Ovary (tissue), 9 donors: ENCODE results near the gene OLAH. TPM values are rescaled to one million over a fixed set of nuclear protein-coding genes. Genes with fewer than 3 reads are reported as not detected.

Experiments
- DNase-seq, 5 donors: peaks; one replicate each; pipeline ENCODE4 v3.0.0-alpha.2; 2019 to 2020
- H3K27ac ChIP-seq, 2 donors: fragments of 200-600 bp; one replicate each; pipeline versions ENCODE4 v1.5.1 to v1.8.0; 2019 to 2022
- H3K27me3 ChIP-seq: fragments of 200-600 bp; one replicate; pipeline ENCODE4 v1.8.0; 2022
- H3K36me3 ChIP-seq: fragments of 200-600 bp; sonication (generic); one replicate; pipeline ENCODE4 v1.5.1; 2019
- H3K4me1 ChIP-seq: one replicate; pipeline ENCODE4 v1.8.1; 2013; ENCODE audit warnings: mild to moderate bottlenecking, moderate library complexity; ENCODE audit not compliant: insufficient read depth
- H3K4me3 ChIP-seq: fragments of 200-600 bp; sonication (generic); one replicate; pipeline ENCODE4 v1.5.1; 2017
- H3K9me3 ChIP-seq, 2 donors: fragments of 200-600 bp in 1 of 2; sonication (generic) in 1 of 2; one replicate each; pipeline versions ENCODE4 v1.5.1 to v1.8.1; 2013 to 2019; ENCODE audit warnings: mild to moderate bottlenecking in 1 of 2, moderate library complexity in 1 of 2
- EP300 ChIP-seq: sonication (generic); formaldehyde crosslinking; IDR thresholded peaks from one replicate; pipeline ENCODE4 v1.6.1; 2017; ENCODE audit warnings: antibody characterized with exemption
- POLR2A ChIP-seq: fragments of 450-650 bp; IDR thresholded peaks from one replicate; pipeline ENCODE4 v1.6.1; 2017; ENCODE audit warnings: antibody characterized with exemption, mild to moderate bottlenecking, moderate library complexity
- WGBS, 3 donors: extraction: QIAGEN DNeasy Blood & Tissue Kit in 1 of 3; methylation state at CpG; one replicate each; pipeline versions ENCODE4 v1.1.5 to v1.1.7; 2013 to 2017; 5-methylcytosine and 5-hydroxymethylcytosine counted together
- intact Hi-C, 4 donors: fragments of 100-400 bp; cut with DNase I; formaldehyde crosslinking; loops; one replicate each; pipeline versions ENCODE4 v1.11.0 to v1.15.1; 2022 to 2023
- polyA plus RNA-seq, 2 donors: library from polyadenylated mRNA; stranded (reverse); fragments of 200-250 nt in 1 of 2; fragments of 350-450 nt in 1 of 2; fragmentation: Illumina TruSeq in 1 of 2; extraction: RNeasy Lipid Tissue Mini Kit (QIAGEN cat#74804) in 1 of 2; gene quantifications; one replicate each; pipeline ENCODE4 v1.2.3, GENCODE V29; 2013 to 2014
- total RNA-seq, 7 donors: library from RNA; depleted of rRNA in 2 of 7; stranded (reverse); fragments of >200 nt in 2 of 7; fragmentation: NEBNext Ultra II Directional in 3 of 7; extraction: Animal tissue kit (Norgen Biotek cat#: 25700) in 3 of 7; gene quantifications; one replicate each; pipeline versions ENCODE4 v1.1.0 to v1.2.4, GENCODE V29; 2016 to 2023
- TF ChIP-seq, protein P1 (sequence below), 3 donors: fragments of 450-650 bp in 2 of 3; fragments of 200-600 bp in 1 of 3; IDR thresholded peaks; one replicate each; pipeline versions ENCODE4 v1.5.1 to v1.8.0; 2016 to 2022; ENCODE audit warnings: antibody characterized with exemption in 3 of 3, mild to moderate bottlenecking in 1 of 3
- donor health status: DM: no; HTN: no; CAD: no; lungs with moderate emphysema.
- donor health status: DM: no; HTN: no; CAD: no.
- donor health status: Bipolar disorder and iron deficiency.
- donor health status: DM: yes; HTN: yes; CAD: no.
- donor health status: DM: no; HTN: no; CAD: no.
- donor health status: DM: yes; HTN: yes; CAD: no.

The OLAH gene
- total and polyA plus RNA-seq, 9 donors, result 0.23 to 0.48 (median 0.40) TPM; not detected in 6

DNA sequence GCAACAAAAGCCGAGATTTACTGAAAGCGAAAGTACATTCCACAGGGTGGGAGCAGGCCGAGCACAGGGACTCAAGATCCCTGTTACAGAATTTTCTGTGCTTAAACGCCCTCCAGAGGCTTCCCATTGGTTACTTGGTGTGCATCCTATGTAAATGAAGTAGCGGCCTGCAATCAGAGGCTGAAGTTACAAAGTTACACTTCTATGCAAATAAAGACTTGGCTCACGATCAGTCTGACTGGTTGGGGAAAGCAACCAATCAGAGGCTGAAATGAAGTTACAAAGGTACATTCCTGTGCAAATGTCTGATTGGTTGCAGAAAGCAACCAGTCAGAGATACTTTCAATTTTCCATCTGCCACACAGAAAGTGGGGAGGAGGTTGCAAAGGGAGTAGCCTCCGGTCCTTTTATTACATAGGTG lies 40.8 kb downstream of the OLAH start:
- no peaks in the 10 kb centered on the region for H3K27me3 ChIP-seq
- H3K27ac ChIP-seq, result peak overlapping the region; percentile 54
- H3K9me3 ChIP-seq, result no peaks in the 10 kb centered on the region
- WGBS, 3 donors, result 1 to 3% (median 3%) methylated on average over 7 of the region's 7 CpGs
- TF ChIP-seq, protein P1, sequence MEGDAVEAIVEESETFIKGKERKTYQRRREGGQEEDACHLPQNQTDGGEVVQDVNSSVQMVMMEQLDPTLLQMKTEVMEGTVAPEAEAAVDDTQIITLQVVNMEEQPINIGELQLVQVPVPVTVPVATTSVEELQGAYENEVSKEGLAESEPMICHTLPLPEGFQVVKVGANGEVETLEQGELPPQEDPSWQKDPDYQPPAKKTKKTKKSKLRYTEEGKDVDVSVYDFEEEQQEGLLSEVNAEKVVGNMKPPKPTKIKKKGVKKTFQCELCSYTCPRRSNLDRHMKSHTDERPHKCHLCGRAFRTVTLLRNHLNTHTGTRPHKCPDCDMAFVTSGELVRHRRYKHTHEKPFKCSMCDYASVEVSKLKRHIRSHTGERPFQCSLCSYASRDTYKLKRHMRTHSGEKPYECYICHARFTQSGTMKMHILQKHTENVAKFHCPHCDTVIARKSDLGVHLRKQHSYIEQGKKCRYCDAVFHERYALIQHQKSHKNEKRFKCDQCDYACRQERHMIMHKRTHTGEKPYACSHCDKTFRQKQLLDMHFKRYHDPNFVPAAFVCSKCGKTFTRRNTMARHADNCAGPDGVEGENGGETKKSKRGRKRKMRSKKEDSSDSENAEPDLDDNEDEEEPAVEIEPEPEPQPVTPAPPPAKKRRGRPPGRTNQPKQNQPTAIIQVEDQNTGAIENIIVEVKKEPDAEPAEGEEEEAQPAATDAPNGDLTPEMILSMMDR (IDR thresholded peaks at IDR 0.05), result no peak
- no peak for TF ChIP-seq POLR2A
- no peak for TF ChIP-seq EP300
- intact Hi-C loops, result loop anchor here in 1 of 4 donors (10.0 kb wide), 1 partner anchor 290 kb away; the partner anchor contains the start of gene FAM171A1
- peak; percentile 44 to 68 (median 48) for DNase-seq
- peaks cover 7% of the 10 kb centered on the region for H3K4me1 ChIP-seq
- peak overlapping the region; percentile 46 for H3K4me3 ChIP-seq
- H3K36me3 ChIP-seq, result no peaks in the 10 kb centered on the region

DNA sequence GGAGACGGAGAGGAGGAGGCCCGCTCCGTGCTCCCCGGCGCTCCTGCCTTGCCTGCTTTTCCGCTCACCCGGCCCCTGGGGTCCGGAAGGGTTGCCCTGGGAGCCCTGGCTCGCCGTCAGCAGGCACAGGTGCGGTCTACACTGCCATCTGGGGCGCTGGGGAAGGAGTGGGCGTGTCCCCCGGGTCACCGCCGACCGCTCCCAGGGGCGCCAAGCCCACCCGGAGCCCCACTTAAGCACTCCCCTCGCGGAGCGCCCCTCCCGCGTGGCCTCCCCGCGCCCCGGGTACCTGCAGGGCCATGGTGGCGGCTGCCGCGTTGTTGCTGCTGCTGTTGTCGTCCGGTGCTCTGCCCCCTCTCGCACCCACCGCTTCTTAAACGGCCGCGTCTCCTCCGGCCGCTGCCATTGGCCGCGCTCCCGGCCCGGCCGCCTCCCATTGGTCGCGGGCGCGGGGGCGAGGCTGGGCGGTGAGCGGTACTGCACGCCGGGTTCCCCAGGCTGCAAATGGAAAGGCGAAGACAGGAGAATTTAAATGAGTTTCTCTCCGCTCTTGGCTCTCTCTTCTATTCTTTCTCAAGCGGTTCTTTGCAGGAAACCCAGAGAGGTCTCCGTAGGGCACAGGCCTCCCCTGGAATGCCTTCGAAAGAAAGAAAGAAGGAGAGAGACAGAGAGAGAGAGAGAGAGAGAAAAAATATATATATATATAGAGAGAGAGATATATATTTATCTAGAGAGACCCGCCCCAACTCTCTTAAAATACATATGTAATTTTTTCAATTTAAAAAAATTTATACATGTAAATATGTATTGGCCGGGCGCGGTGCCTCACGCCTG lies 44.9 kb downstream of the OLAH start, which contains the start of gene ACBD7:
Gene ACBD7, minus strand, starts transcription at position 349 of the 834 bp plus-strand sequence. Its CDS starts 48 bp downstream, at position 301.
- no peaks in the 10 kb centered on the region for H3K36me3 ChIP-seq
- DNase-seq, result peak; percentile 61 to 85 (median 77)
- no peaks in the 10 kb centered on the region for H3K9me3 ChIP-seq
- no peaks in the 10 kb centered on the region for H3K27me3 ChIP-seq
- H3K4me1 ChIP-seq, result peaks cover 6% of the 10 kb centered on the region
- WGBS, 3 donors, result 5 to 7% (median 6%) methylated on average over 50 to 63 of the region's 63 CpGs
- H3K4me3 ChIP-seq, result peak within 1 kb of the TSS; percentile 51
- intact Hi-C loops, result loop anchor here in 1 of 4 donors (10.0 kb wide), 1 partner anchor 286 kb away; the partner anchor contains the start of gene FAM171A1
- TF ChIP-seq, protein P1 (IDR thresholded peaks at IDR 0.05), result peak; percentile 34 to 69 (median 57)
- TF ChIP-seq POLR2A (no peak), EP300 (no peak)
- no peak within 1 kb of the TSS for H3K27ac ChIP-seq

DNA sequence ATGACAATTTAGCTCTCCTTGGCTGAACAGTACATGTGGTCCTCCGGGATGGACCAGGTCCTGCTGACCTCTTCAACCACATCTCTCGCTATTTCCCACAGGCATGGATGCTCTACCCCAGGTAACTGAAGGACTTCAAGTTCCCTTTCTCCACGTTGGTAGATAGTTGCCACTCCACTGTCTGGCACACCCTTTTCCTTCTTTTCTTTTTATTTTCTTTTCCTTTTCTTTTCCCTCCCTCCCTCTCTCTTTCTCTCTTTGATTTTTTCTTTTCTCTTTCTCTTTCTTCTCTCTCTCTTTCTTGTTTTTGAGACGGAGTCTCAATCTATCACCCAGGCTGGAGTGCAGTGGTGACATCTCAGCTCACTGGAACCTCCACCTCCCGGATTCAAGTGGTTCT lies 47.7 kb downstream of the OLAH start:
- H3K4me1 ChIP-seq, result peaks cover 2% of the 10 kb centered on the region
- H3K36me3 ChIP-seq, result no peaks in the 10 kb centered on the region
- DNase-seq, result no peak
- no peaks in the 10 kb centered on the region for H3K27me3 ChIP-seq
- intact Hi-C loops, result loop anchor here in 2 of 4 donors (10.0 kb wide), 3 partner anchors 73 to 257 kb away; partner anchors contain the start of genes CDNF (in 1 of the 2), DCLRE1C (in 1 of the 2), HSPA14 (in 1 of the 2) and MEIG1 (in 1 of the 2)
- TF ChIP-seq EP300 (no peak), POLR2A (no peak)
- TF ChIP-seq, protein P1 (IDR thresholded peaks at IDR 0.05), result no peak
- 80 to 81% (median 81%) methylated on average over 5 of the region's 5 CpGs for WGBS, 3 donors
- H3K4me3 ChIP-seq, result no peak overlapping the region
- H3K9me3 ChIP-seq, result no peaks in the 10 kb centered on the region
- no peak overlapping the region for H3K27ac ChIP-seq

DNA sequence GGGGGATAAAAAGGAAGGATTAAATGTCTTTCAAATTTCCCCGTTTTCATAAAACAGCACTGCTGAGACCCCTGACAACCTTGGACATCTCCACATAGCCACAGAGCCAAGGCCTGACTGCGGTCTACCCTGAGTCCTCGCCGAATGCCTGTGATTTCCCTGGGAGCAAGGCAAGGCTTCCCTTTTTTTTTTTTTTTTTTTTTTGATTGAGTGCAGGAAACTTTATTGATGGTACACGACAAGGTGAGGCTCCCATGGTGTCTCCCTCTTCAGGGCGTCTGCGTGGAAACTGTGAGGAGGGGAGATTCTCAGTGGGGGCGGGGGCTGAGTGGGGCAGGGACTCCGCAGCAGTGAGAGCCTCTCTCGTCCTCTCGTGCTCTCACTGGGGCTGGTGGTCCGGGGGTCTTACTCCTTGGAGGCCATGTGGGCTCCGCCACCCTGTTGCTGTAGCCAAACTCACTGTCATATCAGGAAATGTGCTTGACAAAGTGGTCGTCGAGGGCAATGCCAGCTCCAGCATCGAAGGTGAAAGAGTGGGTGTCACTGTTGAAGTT lies 49.2 kb downstream of the OLAH start:
- peaks cover 4% of the 10 kb centered on the region for H3K4me1 ChIP-seq
- H3K9me3 ChIP-seq, result no peaks in the 10 kb centered on the region
- TF ChIP-seq EP300, result no peak
- TF ChIP-seq, protein P1 (IDR thresholded peaks at IDR 0.05), result no peak
- TF ChIP-seq POLR2A, result no peak
- DNase-seq, result no peak
- no peaks in the 10 kb centered on the region for H3K36me3 ChIP-seq
- H3K4me3 ChIP-seq, result no peak overlapping the region
- H3K27ac ChIP-seq, result no peak overlapping the region
- intact Hi-C loops, result loop anchor here in 2 of 4 donors (10.0 kb wide), 3 partner anchors 72 to 258 kb away; partner anchors contain the start of genes CDNF (in 1 of the 2), DCLRE1C (in 1 of the 2), HSPA14 (in 1 of the 2) and MEIG1 (in 1 of the 2)
- H3K27me3 ChIP-seq, result no peaks in the 10 kb centered on the region
- WGBS, 3 donors, result 88 to 91% (median 89%) methylated on average over 16 of the region's 16 CpGs
